GM21367 (cell line): ENCODE measurements around the gene TRERF1.
"Not testable (repeated sequence)": the region's sequence is repeated elsewhere in the genome, so short reads cannot be mapped to it uniquely, and the experiment has no call there.

Experiments
- ATAC-seq: cut with Tn5 transposase; IDR thresholded peaks from one replicate; pipeline ENCODE4 v1.9.1; 2021; ENCODE audit not compliant: unreplicated experiment

TRERF1 gene

DNA sequence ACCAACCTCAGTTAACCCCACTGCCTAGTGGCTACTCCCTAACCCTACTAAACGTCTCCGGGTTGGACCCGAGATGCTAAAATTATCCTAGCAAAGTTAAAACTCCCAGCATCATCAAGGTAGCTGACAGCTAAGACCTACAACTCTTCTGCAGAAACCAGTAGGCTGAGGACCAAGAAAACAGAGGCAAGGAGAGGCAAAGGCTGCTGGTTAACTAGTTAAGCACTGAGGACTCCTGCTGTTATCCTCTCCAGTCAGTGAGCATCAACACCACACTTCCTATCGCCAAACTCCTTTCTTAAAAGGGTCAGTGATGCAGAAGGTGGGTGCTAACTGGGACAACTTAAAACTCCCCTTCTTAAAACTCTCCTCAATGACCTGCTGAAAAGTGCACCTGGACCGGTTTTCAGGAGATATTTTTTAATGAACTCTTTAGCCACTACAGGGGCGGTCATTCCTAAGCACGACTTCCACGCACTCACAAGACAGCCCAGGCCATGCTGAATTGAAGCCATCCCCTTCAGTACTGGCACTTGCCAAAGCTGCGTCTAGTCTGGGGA, 1.7 kb downstream of the TRERF1 start:
- ATAC-seq = no peak

DNA sequence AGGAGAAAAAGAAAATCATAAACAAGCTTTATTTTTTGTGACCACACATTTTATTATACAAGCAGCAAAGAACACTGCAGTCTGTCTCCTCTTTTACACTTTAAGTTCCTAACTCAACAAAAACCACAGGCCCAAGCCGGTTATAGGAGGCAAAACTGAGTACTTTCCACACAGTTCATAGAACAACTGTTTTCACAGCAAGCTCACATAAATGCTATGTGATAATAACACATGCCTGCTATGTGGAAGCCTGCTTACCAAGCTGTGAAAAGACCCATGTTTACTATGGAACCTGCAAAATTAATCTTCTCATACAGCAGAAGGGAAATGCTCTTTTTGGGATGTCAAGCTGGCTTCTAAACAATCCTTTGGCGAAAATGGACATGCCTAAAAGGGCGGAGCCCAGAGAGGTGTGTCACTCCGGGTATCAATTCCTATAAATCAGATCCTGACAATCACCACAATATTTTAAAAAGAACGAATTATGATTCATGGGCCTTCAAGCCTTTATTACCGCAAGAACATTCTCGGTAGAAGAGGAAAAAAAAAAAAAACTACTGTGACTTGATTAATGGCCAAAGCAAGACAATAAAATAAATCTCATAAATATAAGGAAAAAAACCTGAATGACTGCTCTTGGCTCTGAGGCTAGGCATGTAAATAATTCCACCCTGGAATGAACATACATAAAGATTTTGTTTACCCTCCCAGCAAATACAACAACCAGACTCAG, 2.6 kb downstream of the TRERF1 start:
- no peak for ATAC-seq

- ATAC-seq = no peak
These were observed 3.3 kb downstream of the TRERF1 start for GRCh38 chr6:42448391-42448790.

- ATAC-seq = no peak
These were observed 4.7 kb downstream of the TRERF1 start for GRCh38 chr6:42446996-42447395.

- ATAC-seq = no peak
These were observed 5.4 kb downstream of the TRERF1 start for GRCh38 chr6:42446370-42446769.

GRCh38 chr6:42445955-42446354, 5.8 kb downstream of the TRERF1 start:
- ATAC-seq = not testable (repeated sequence)

DNA sequence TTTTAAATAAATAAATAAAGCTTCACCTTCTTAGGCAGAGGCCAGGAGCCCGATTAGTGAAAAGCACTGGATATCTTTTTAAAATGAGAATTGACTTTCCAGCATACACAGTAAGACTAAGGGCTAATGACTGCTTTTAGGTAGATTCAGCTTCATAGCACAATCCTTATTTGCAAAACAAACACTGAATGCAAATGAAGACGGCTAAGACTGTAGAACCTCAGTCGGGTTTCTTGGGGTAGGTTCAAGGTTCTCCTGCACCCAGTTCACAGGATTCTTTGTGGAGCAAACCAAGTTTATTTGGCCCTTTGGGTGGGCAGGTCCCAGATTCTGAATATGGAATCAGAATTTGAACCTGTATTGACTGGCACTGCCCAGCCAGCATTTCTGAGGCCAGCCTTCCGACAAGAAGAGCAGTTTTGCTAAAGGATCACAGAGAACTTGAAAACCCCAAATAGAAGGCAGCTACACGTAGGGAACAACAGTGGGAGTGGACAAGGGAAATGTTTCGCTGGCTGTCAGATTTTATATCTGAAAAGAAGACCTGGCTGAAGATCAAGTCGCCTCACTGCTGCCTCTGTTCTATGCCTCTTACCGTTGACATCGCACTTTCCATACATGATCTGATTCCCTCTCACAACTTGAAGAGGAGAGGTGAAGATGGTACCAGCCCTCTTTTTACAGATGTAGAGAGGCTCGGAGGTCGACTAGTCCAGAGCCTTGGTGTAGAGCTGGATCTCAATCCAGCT, 8.2 kb downstream of the TRERF1 start:
- ATAC-seq = no peak

- ATAC-seq = no peak
These were observed 10.0 kb downstream of the TRERF1 start for GRCh38 chr6:42441697-42442081.

DNA sequence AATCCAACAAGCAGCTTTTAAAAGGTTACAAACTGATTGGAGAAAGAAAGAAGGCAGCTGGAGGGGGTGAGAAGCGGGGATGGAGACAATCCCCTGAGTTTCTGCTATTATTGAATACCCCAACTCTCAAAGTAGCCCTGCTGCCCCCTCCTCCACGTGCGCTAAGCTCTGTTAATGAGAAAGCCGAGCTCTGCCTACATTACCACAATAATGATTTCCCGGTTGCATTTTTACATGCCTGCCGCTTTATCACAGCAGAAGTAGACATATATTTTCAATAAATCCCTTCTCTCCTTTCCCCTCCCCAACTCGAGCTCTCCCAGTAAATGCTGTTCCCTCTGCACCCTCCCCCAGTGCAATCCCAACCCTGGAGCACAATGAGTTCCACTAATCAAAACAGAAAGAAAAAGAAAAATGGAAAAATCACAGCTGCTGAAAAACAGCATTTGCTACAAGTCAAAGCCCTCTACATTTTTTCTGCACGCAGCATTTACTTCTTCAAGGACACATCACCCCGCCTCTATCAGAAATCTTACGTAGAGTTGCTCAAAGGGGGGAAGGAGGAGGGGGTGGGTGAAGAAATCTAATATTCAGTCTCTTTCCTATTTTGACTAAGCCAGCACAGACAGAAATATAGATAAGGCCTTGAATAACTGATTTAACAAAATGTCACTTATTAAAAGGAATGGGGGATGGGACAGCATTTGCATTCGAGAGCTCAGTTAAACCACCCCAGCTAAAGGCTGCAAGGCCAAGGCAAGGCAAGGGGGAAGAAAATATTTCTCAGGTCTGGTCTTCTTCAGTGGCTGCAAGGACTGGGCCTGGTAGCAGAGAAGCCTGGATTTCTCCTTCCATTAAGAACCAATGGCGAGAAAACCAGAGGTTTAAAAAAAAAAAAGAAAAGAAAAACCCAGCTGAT, 10.7 kb downstream of the TRERF1 start:
- ATAC-seq = no peak

DNA sequence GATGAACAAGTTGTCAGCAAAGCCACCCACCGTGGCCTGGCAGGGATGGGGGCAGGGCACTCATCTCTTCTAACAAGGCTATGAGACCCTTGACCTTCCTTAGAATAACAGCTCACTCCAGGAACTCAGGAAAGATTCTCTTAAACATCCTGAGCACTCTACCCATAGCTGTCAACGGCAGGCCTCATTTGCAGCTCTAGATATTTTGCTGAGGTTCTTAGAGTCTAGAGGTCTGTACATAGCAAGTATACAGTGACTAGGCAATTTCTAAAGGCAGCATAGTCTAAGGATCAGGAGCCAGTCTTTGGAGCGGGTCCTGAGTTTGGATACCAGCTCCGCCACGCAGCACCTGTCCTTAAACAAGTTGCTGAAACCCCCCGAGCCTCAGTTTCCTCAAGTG, 11.7 kb downstream of the TRERF1 start:
- ATAC-seq = no peak

DNA sequence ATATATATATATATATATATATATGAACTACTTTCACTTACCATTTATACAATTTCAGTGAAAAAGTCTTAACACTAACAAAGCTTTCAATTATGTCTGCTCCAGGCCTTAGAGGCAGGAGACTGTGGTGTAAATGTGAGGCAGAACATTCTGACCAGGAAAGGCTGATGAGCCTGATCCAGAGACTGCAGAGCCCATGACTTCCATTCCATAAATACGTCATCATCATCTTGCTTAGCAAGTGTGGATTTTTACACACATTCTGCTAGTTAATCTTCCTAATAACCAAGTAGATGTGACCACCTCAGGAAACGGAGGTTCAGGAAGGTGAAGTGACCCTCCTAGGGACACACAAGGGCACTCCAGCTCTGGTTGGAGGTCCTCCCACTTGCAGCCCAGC, 14.9 kb downstream of the TRERF1 start:
- no peak for ATAC-seq

- ATAC-seq = no peak
These were observed 17.5 kb downstream of the TRERF1 start for GRCh38 chr6:42434237-42434636.

GRCh38 chr6:42433409-42433808, 18.3 kb downstream of the TRERF1 start:
- no peak for ATAC-seq

DNA sequence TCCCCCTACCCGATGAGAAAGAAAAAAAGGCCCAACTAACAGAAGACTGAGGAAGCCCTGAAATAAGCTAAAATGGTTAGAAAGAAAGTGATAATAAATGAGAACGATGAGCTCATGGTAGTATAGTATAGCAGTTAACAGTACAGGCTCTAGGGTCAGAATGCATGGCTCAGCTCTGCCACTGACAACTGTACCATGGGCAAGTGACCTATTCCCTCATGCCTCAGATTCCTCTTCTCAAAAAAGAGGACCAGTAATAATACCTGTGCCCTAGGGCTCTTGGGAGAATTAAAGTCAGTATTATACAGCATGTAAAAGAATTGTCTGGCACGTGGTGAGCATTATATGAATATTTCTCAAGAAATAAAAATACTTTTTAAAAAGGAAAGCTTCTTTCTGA, 19.8 kb downstream of the TRERF1 start:
- no peak for ATAC-seq

- ATAC-seq = no peak
These were observed 20.4 kb downstream of the TRERF1 start for GRCh38 chr6:42431356-42431755.

- no peak for ATAC-seq
These were observed 21.9 kb downstream of the TRERF1 start for GRCh38 chr6:42429836-42430235.

GRCh38 chr6:42429042-42429585, 22.6 kb downstream of the TRERF1 start:
- ATAC-seq = no peak

GRCh38 chr6:42428326-42429041, 23.2 kb downstream of the TRERF1 start:
- no peak for ATAC-seq

- no peak for ATAC-seq
These were observed 23.9 kb downstream of the TRERF1 start for GRCh38 chr6:42427871-42428270.

DNA sequence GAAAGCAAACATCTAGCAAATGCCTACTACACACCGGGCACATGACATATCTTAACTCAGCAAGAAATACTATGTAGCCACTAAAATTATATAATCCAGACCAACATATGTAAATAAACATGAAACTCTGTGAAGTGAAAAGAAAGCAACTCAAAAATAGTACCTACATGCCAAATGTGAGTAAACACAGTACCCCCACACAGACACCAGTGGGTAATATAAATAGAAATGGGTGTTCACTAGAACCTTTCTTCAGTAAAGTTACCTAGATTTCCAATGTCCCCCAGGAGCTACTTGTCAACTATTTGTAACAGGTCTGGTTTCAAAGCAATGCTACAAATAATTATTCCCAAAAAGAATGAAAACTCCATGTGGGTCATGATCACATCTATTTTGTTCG, 25.5 kb downstream of the TRERF1 start:
- no peak for ATAC-seq
